IMR-90 (cell line): Measurements from ENCODE around the gene HOXC5.

Source experiments
- FOS ChIP-seq: fragments of 150-350 bp; IDR thresholded peaks from 2 replicates; pipeline ENCODE4 v1.6.1; 2016; ENCODE audit warnings: low read depth, low read length
- MAFK ChIP-seq: IDR thresholded peaks from 2 replicates; pipeline ENCODE4 v1.6.1; 2012; ENCODE audit warnings: low read depth, low read length, improper control_type of control experiment
- MAZ ChIP-seq: IDR thresholded peaks from 2 replicates; pipeline ENCODE4 v1.6.1; 2012; ENCODE audit warnings: low read depth, mild to moderate bottlenecking, low read length, improper control_type of control experiment, moderate library complexity, borderline replicate concordance
- MXI1 ChIP-seq: IDR thresholded peaks from 2 replicates; pipeline ENCODE4 v1.6.1; 2012; ENCODE audit warnings: low read depth, mild to moderate bottlenecking, low read length, moderate library complexity, borderline replicate concordance
- POLR2A ChIP-seq: IDR thresholded peaks from 2 replicates; pipeline ENCODE4 v1.6.1; 2012; ENCODE audit warnings: mild to moderate bottlenecking, low read depth, low read length
- RCOR1 ChIP-seq: IDR thresholded peaks from 2 replicates; pipeline ENCODE4 v1.6.1; 2012; ENCODE audit warnings: mild to moderate bottlenecking, low read length, improper control_type of control experiment; ENCODE audit not compliant: insufficient replicate concordance
- RFX5 ChIP-seq: IDR thresholded peaks from 2 replicates; pipeline ENCODE4 v1.8.0; 2012; ENCODE audit warnings: low read depth, mild to moderate bottlenecking, low read length, moderate library complexity
- TF ChIP-seq, protein P1 (sequence below): conservative IDR thresholded peaks from 2 replicates; pipeline ENCODE4 v1.5.1; 2012; ENCODE audit warnings: mild to moderate bottlenecking, low read depth, low read length, improper control_type of control experiment

DNA sequence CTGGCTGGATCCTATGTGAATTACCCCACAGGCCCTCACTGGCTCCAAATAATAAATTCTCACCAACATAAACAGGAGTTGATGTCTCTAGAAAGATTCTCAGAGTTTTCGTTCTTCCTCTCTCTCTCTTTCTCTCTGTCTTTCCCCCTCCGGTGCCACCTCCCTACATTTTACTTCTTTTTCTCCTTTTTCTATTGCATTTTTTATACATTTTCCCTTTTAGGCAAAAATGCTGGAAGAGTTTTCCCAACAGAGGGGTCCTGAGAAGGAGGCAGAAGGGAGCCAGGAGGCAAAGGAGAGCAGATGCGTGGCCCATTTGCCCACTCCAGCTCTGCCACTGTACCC, 5.4 kb upstream of the HOXC5 start:
- TF ChIP-seq, protein P1, sequence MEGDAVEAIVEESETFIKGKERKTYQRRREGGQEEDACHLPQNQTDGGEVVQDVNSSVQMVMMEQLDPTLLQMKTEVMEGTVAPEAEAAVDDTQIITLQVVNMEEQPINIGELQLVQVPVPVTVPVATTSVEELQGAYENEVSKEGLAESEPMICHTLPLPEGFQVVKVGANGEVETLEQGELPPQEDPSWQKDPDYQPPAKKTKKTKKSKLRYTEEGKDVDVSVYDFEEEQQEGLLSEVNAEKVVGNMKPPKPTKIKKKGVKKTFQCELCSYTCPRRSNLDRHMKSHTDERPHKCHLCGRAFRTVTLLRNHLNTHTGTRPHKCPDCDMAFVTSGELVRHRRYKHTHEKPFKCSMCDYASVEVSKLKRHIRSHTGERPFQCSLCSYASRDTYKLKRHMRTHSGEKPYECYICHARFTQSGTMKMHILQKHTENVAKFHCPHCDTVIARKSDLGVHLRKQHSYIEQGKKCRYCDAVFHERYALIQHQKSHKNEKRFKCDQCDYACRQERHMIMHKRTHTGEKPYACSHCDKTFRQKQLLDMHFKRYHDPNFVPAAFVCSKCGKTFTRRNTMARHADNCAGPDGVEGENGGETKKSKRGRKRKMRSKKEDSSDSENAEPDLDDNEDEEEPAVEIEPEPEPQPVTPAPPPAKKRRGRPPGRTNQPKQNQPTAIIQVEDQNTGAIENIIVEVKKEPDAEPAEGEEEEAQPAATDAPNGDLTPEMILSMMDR: no peak
- TF ChIP-seq RFX5 (no peak), MAFK (no peak), FOS (no peak), POLR2A (no peak), RCOR1 (no peak), MAZ (no peak), MXI1 (no peak)
